Measurements from ENCODE around the gene FGGY.
"Not testable (repeated sequence)": the region's sequence is repeated elsewhere in the genome, so short reads cannot be mapped to it uniquely, and the experiment has no call there.

Gene FGGY

GRCh38 chr1:59298710-59299346 lies 1.9 kb downstream of the FGGY start:
- peaks cover 7% of the 10 kb centered on the region for H3K9me3 ChIP-seq (ENCODE audit: severe bottlenecking)
- no peak overlapping the region for H3K27ac ChIP-seq
- no peaks in the 10 kb centered on the region for H3K27me3 ChIP-seq (ENCODE audit: insufficient read depth, low read depth, severe bottlenecking)
- H3K36me3 ChIP-seq = no peaks in the 10 kb centered on the region
- no peak for TF ChIP-seq CTCF (IDR thresholded peaks at IDR 0.05; ENCODE audit: low read depth, low read length)
- no peak for DNase-seq
- H3K4me3 ChIP-seq (ENCODE audit: low read depth, low read length) = no peak overlapping the region

GRCh38 chr1:59299670-59300069 lies 2.8 kb downstream of the FGGY start:
- DNase-seq; H3K9me3 ChIP-seq (ENCODE audit: severe bottlenecking); H3K27me3 ChIP-seq (ENCODE audit: insufficient read depth, low read depth, severe bottlenecking); H3K4me3 ChIP-seq (ENCODE audit: low read depth, low read length); H3K27ac ChIP-seq; H3K36me3 ChIP-seq: not testable (repeated sequence)

GRCh38 chr1:59302297-59302696 lies 5.4 kb downstream of the FGGY start:
- no peak for TF ChIP-seq CTCF (IDR thresholded peaks at IDR 0.05; ENCODE audit: low read depth, low read length)
- Histone ChIP-seq H3K9me3 (ENCODE audit: severe bottlenecking) (peaks cover 15% of the 10 kb centered on the region), H3K4me3 (ENCODE audit: low read depth, low read length) (no peak overlapping the region), H3K27ac (no peak overlapping the region), H3K36me3 (no peaks in the 10 kb centered on the region), H3K27me3 (ENCODE audit: insufficient read depth, low read depth, severe bottlenecking) (no peaks in the 10 kb centered on the region)
- no peak for DNase-seq

- Histone ChIP-seq H3K36me3 (no peaks in the 10 kb centered on the region), H3K27me3 (ENCODE audit: insufficient read depth, low read depth, severe bottlenecking) (no peaks in the 10 kb centered on the region), H3K27ac (no peak overlapping the region), H3K9me3 (ENCODE audit: severe bottlenecking) (peaks cover 14% of the 10 kb centered on the region), H3K4me3 (ENCODE audit: low read depth, low read length) (no peak overlapping the region)
- no peak for DNase-seq
- TF ChIP-seq CTCF (IDR thresholded peaks at IDR 0.05; ENCODE audit: low read depth, low read length) = no peak
Measured at GRCh38 chr1:59302871-59303270, 6.0 kb downstream of the FGGY start.

- H3K4me3 ChIP-seq (ENCODE audit: low read depth, low read length) = no peak overlapping the region
- no peaks in the 10 kb centered on the region for H3K36me3 ChIP-seq
- H3K27ac ChIP-seq = no peak overlapping the region
- no peak for DNase-seq
- no peak for TF ChIP-seq CTCF (IDR thresholded peaks at IDR 0.05; ENCODE audit: low read depth, low read length)
- no peaks in the 10 kb centered on the region for H3K27me3 ChIP-seq (ENCODE audit: insufficient read depth, low read depth, severe bottlenecking)
- H3K9me3 ChIP-seq (ENCODE audit: severe bottlenecking) = peaks cover 14% of the 10 kb centered on the region
Measured at GRCh38 chr1:59305188-59305587, 8.3 kb downstream of the FGGY start.

- Histone ChIP-seq H3K27ac (no peak overlapping the region), H3K36me3 (no peaks in the 10 kb centered on the region), H3K27me3 (ENCODE audit: insufficient read depth, low read depth, severe bottlenecking) (no peaks in the 10 kb centered on the region), H3K9me3 (ENCODE audit: severe bottlenecking) (peaks cover 10% of the 10 kb centered on the region), H3K4me3 (ENCODE audit: low read depth, low read length) (no peak overlapping the region)
- no peak for DNase-seq
- no peak for TF ChIP-seq CTCF (IDR thresholded peaks at IDR 0.05; ENCODE audit: low read depth, low read length)
Measured at GRCh38 chr1:59307591-59307990, 10.7 kb downstream of the FGGY start.
